Osteoblast (primary cell): ENCODE results near the gene RAMP1. TPM values are rescaled to one million over a fixed set of nuclear protein-coding genes. Genes with fewer than 3 reads are reported as not detected.
A peak's percentile ranks its signal among the peaks of the same experiment; 100 is the strongest.

Experiments
- DNase-seq: peaks from one replicate; pipeline ENCODE4 v3.0.0; 2011; ENCODE audit warnings: low spot score, mixed read lengths; ENCODE audit not compliant: insufficient read length; ENCODE audit errors: missing footprints
- H2AFZ ChIP-seq: 2 replicates; pipeline ENCODE4 v1.6.0; 2011; ENCODE audit warnings: mild to moderate bottlenecking, low read length
- H3K27ac ChIP-seq: 2 replicates; pipeline ENCODE4 v1.5.1; 2011; ENCODE audit warnings: mild to moderate bottlenecking, low read depth, low read length, moderate library complexity
- H3K27me3 ChIP-seq: 2 replicates; pipeline ENCODE4 v1.6.0; 2012; ENCODE audit warnings: mild to moderate bottlenecking, control low read depth, inconsistent platforms, low read length, moderate library complexity; ENCODE audit not compliant: insufficient read depth
- H3K36me3 ChIP-seq: 2 replicates; pipeline ENCODE4 v1.5.1; 2011; ENCODE audit warnings: mild to moderate bottlenecking, low read length, control low read depth, moderate library complexity; ENCODE audit not compliant: insufficient read depth
- H3K4me1 ChIP-seq: 2 replicates; pipeline ENCODE4 v1.5.1; 2011; ENCODE audit warnings: mild to moderate bottlenecking, low read length, control low read depth, moderate library complexity; ENCODE audit not compliant: insufficient read depth
- H3K4me2 ChIP-seq: 2 replicates; pipeline ENCODE4 v1.6.0; 2011; ENCODE audit warnings: mild to moderate bottlenecking, low read length; ENCODE audit not compliant: insufficient read depth
- H3K4me3 ChIP-seq: fragments of 200-600 bp; sonication (generic); 3 replicates; pipeline ENCODE4 v1.5.1; 2012; ENCODE audit warnings: mild to moderate bottlenecking, low read length, inconsistent platforms; ENCODE audit not compliant: insufficient read depth
- H3K79me2 ChIP-seq: 2 replicates; pipeline ENCODE4 v1.6.0; 2012; ENCODE audit warnings: mild to moderate bottlenecking, low read length, control low read depth, inconsistent platforms; ENCODE audit not compliant: insufficient read depth
- H3K9me3 ChIP-seq: 2 replicates; pipeline ENCODE4 v1.5.1; 2011; ENCODE audit warnings: low read depth, low read length, control low read depth
- H4K20me1 ChIP-seq: 2 replicates; pipeline ENCODE4 v1.6.0; 2012; ENCODE audit warnings: mild to moderate bottlenecking, low read length, control low read depth; ENCODE audit not compliant: insufficient read depth
- CTCF ChIP-seq: IDR thresholded peaks from 2 replicates; pipeline ENCODE4 v1.5.1; 2011; ENCODE audit warnings: mild to moderate bottlenecking, low read depth, low read length, moderate library complexity; ENCODE audit errors: extremely low read depth
- total RNA-seq: library from RNA; depleted of rRNA; stranded (reverse); fragments of >200 nt; gene quantifications from 2 replicates; pipeline ENCODE4 v1.2.3, GENCODE V29; 2012

Gene RAMP1
- total RNA-seq, 1 donor: 1.8 TPM

DNA sequence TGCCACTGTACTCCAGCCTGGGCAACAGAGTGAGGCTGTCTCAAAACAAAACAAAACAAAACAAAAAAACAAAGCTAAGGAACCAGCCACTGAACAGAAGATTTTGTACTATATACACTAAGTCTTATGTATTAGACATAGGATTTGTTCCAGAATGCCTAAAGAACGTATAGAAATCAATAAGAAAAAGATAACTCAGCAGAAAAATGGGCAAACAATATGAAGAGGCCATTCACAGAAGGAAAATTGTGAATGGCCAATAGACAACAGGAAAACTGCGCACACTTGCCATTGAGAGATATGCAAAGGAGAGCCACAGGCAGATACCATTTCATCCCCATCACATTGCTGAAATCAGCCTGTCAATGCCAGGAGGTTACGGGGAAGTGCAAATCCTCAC, 92.5 kb downstream of the RAMP1 start:
- H3K27me3 ChIP-seq: peaks cover 21% of the 10 kb centered on the region

GRCh38 chr2:237952851-237953250, 93.4 kb downstream of the RAMP1 start:
- H3K27me3 ChIP-seq: peaks cover 23% of the 10 kb centered on the region
- H3K4me2 ChIP-seq: no peak overlapping the region
- H2AFZ ChIP-seq: no peak overlapping the region
- no peaks in the 10 kb centered on the region for H3K36me3 ChIP-seq
- H3K4me1 ChIP-seq: no peaks in the 10 kb centered on the region
- no peak for TF ChIP-seq CTCF
- DNase-seq: no peak
- no peaks in the 10 kb centered on the region for H3K9me3 ChIP-seq
- H4K20me1 ChIP-seq: no peaks in the 10 kb centered on the region
- H3K27ac ChIP-seq: no peak overlapping the region
- H3K4me3 ChIP-seq: no peak overlapping the region
- H3K79me2 ChIP-seq: no peaks in the 10 kb centered on the region

More for the DNA sequence above, 92.5 kb downstream of the RAMP1 start:
- H3K4me3 ChIP-seq: no peak overlapping the region
- H3K4me2 ChIP-seq: no peak overlapping the region
- H3K9me3 ChIP-seq: no peaks in the 10 kb centered on the region
- no peaks in the 10 kb centered on the region for H3K79me2 ChIP-seq
- no peak overlapping the region for H2AFZ ChIP-seq
- TF ChIP-seq CTCF: no peak
- no peaks in the 10 kb centered on the region for H3K4me1 ChIP-seq
- no peak overlapping the region for H3K27ac ChIP-seq
- no peaks in the 10 kb centered on the region for H4K20me1 ChIP-seq
- DNase-seq: no peak
- no peaks in the 10 kb centered on the region for H3K36me3 ChIP-seq

DNA sequence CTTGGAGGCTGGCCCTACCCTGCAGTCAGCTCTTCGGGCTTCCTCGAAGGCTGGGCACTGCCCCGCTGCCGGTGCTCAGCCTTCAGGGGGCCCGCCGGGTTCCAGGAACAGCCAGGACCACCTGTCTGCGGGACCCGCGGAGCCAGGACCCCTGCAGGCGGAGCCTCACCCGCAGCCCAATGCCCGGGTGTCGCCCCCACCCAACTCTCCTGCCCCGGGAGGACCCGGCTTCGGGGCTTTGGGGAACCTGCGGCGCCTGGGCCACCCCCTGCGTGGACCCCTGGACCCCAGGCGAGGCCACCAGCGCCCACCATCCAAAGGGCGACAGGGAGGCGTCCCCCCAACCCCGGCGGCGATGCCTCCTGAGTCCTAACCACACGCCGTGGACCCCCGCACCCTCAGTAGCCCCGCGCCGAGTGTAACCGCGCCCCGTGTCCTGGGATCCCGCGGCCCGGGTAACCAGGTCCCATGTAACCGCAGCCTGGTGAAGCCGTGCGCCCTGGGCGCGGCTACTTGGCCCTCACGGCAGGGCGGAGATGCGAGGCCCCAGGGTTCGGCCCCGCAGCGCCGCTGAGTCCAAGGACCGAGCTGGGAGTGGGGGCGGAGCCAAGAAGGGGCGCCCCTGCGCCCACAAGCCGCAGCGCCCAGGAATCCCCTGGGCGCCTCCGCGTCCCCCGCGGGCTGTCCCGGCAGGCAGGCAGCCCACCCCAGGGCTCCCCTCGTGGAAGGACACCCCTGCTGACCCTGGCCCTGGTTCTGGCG, 96.4 kb downstream of the RAMP1 start:
- Histone ChIP-seq H3K36me3 (no peaks in the 10 kb centered on the region), H3K79me2 (no peaks in the 10 kb centered on the region), H3K27ac (no peak overlapping the region), H3K27me3 (peaks cover 23% of the 10 kb centered on the region), H3K4me3 (peak overlapping the region; percentile 45), H3K4me2 (peak overlapping the region; percentile 55), H3K4me1 (no peaks in the 10 kb centered on the region), H4K20me1 (no peaks in the 10 kb centered on the region), H2AFZ (no peak overlapping the region), H3K9me3 (no peaks in the 10 kb centered on the region)
- peak; percentile 77 for DNase-seq
- TF ChIP-seq CTCF: no peak

- no peak overlapping the region for H2AFZ ChIP-seq
- H3K9me3 ChIP-seq: peaks cover 2% of the 10 kb centered on the region
- peaks cover 23% of the 10 kb centered on the region for H3K27me3 ChIP-seq
- peak overlapping the region; percentile 55 for H3K4me2 ChIP-seq
- H3K36me3 ChIP-seq: no peaks in the 10 kb centered on the region
- peak; percentile 78 for DNase-seq
- H4K20me1 ChIP-seq: no peaks in the 10 kb centered on the region
- H3K27ac ChIP-seq: no peak overlapping the region
- TF ChIP-seq CTCF: no peak
- H3K4me1 ChIP-seq: no peaks in the 10 kb centered on the region
- H3K79me2 ChIP-seq: no peaks in the 10 kb centered on the region
- peak overlapping the region; percentile 45 for H3K4me3 ChIP-seq
These were observed 96.9 kb downstream of the RAMP1 start for GRCh38 chr2:237956402-237956736.
